ENCODE measurements around the gene CAMK1D. TPM values are rescaled to one million over a fixed set of nuclear protein-coding genes. Genes with fewer than 3 reads are reported as not detected.
A peak's percentile ranks its signal among the peaks of the same experiment; 100 is the strongest.

The CAMK1D gene
- total and polyA plus RNA-seq, 2 of the 4 experiments (the other 2 are of a cell fraction) = 5.0 to 5.3 TPM

DNA sequence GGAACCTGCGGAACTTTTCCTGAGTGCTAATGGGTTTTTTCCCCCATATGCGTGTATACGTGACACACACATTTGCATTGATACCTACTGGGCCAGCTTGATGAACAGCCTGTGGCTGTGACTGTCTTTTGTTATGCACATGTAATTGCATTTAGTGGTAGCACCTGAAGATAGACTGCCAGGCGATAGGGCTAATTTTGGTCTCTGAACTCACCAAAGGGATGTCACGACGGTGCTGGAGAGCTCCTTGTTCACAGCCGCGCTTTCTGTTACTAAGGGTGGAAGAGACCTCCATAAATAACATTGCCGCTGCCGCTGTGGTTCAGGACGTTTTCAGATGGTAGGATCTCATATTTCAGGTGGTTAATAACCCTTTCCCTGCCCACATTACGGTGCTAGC is 133.2 kb downstream of the CAMK1D start:
- no peak overlapping the region for H2AK5ac ChIP-seq (ENCODE audit: low read depth, low read length)
- DNase-seq = no peak
- dilution Hi-C loops (cut with HindIII; ENCODE audit: low sequenced_read_pairs, unreplicated experiment) = no loop called here
- H3K79me1 ChIP-seq (ENCODE audit: low read depth in 1 of 2, low read length in 2 of 2) = no peaks in the 10 kb centered on the region
- intact Hi-C loops (cut with micrococcal nuclease) = no loop called here
- no peak overlapping the region for H3K14ac ChIP-seq (replicated peaks; ENCODE audit: low read depth, low read length)
- H3K4me2 ChIP-seq (ENCODE audit: low read depth, low read length) = no peak overlapping the region
- no peak for ATAC-seq (ENCODE audit: low read depth)
- CTCF ChIA-PET = no interaction called here
- no peak overlapping the region for H2BK20ac ChIP-seq (ENCODE audit: low read depth, low read length)
- H3K18ac ChIP-seq (ENCODE audit: low read depth, low read length) = no peak overlapping the region
- H2BK5ac ChIP-seq (ENCODE audit: low read depth, low read length, poor library complexity, severe bottlenecking) = no peak overlapping the region
- in situ Hi-C loops (cut with MboI; ENCODE audit: low sequenced_read_pairs) = no loop called here
- no peaks in the 10 kb centered on the region for H3K27me3 ChIP-seq (ENCODE audit: control insufficient read depth, insufficient read depth, low read length)
- no peaks in the 10 kb centered on the region for H3K9me1 ChIP-seq (ENCODE audit: insufficient read depth, low read length)
- H3K4me1 ChIP-seq (ENCODE audit: control insufficient read depth, insufficient read depth, low read length) = no peaks in the 10 kb centered on the region
- no peaks in the 10 kb centered on the region for H4K20me1 ChIP-seq (ENCODE audit: insufficient read depth, low read length)
- BruUV-seq (replicated peaks) = no TSS peak
- no peak overlapping the region for H3K9ac ChIP-seq (ENCODE audit: low read depth, low read length)
- H2BK120ac ChIP-seq (ENCODE audit: low read depth, low read length) = no peak overlapping the region
- H2AFZ ChIP-seq (replicated peaks; ENCODE audit: low read length, poor library complexity) = no peak overlapping the region
- H3K56ac ChIP-seq (ENCODE audit: extremely low read depth, insufficient read depth, low read length) = no peak overlapping the region
- no peak overlapping the region for H4K5ac ChIP-seq (ENCODE audit: low read depth, low read length)
- POLR2A ChIA-PET (ENCODE audit: unreplicated experiment) = no interaction called here
- TF ChIP-seq, protein P1, sequence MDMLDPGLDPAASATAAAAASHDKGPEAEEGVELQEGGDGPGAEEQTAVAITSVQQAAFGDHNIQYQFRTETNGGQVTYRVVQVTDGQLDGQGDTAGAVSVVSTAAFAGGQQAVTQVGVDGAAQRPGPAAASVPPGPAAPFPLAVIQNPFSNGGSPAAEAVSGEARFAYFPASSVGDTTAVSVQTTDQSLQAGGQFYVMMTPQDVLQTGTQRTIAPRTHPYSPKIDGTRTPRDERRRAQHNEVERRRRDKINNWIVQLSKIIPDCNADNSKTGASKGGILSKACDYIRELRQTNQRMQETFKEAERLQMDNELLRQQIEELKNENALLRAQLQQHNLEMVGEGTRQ (IDR thresholded peaks at IDR 0.05; ENCODE audit: low read depth, low read length) = no peak
- no peak for TF ChIP-seq MXI1 (IDR thresholded peaks at IDR 0.05; ENCODE audit: borderline replicate concordance, low read depth, low read length)
- no peak for TF ChIP-seq NFE2L2 (IDR thresholded peaks at IDR 0.05; ENCODE audit: low read depth, low read length)
- TF ChIP-seq CEBPB (IDR thresholded peaks at IDR 0.05; ENCODE audit: low read depth, low read length) = no peak
- no peak overlapping the region for H4K91ac ChIP-seq (ENCODE audit: insufficient read depth, low read depth, low read length)
- no peak overlapping the region for H4K8ac ChIP-seq (ENCODE audit: low read depth in 2 of 2, low read length in 2 of 2)
- no peak overlapping the region for H3K27ac ChIP-seq (ENCODE audit: insufficient read depth, low read length)
- H2BK15ac ChIP-seq (ENCODE audit: low read depth, low read length) = no peak overlapping the region
- H3K23ac ChIP-seq (ENCODE audit: low read depth, low read length) = no peak overlapping the region
- H3K9me3 ChIP-seq (ENCODE audit: control insufficient read depth, insufficient read depth, low read length) = peaks cover 2% of the 10 kb centered on the region; the same call in 1 of the 2 replicates
- H3K4ac ChIP-seq (ENCODE audit: low read depth, low read length) = no peak overlapping the region
- H3K36me3 ChIP-seq (ENCODE audit: control insufficient read depth, insufficient read depth, low read length) = no peaks in the 10 kb centered on the region
- peak overlapping the region; percentile 74 for H2AK9ac ChIP-seq (replicated peaks; ENCODE audit: low read depth, low read length, poor library complexity)
- 60% methylated on average over 1 of the region's 12 CpGs; no CpG with 5 or more reads in 1 of the 2 experiments for WGBS, 2 experiments (ENCODE audit: extremely low coverage in 2 of 2, insufficient read length in 1 of 2)
- H3K4me3 ChIP-seq (ENCODE audit: insufficient read depth, low read depth, low read length) = no peak overlapping the region

Data from IMR-90 (cell line).